Limb (tissue), 2 donors: ENCODE results near the gene CRK.
"Not testable (repeated sequence)": the region's sequence is repeated elsewhere in the genome, so short reads cannot be mapped to it uniquely, and the experiment has no call there.

ENCODE experiments used
- DNase-seq, 2 donors: peaks; one replicate each; pipeline ENCODE4 v3.0.0-alpha.2; 2016; ENCODE audit errors: extremely low spot score in 2 of 2

CRK gene

DNA sequence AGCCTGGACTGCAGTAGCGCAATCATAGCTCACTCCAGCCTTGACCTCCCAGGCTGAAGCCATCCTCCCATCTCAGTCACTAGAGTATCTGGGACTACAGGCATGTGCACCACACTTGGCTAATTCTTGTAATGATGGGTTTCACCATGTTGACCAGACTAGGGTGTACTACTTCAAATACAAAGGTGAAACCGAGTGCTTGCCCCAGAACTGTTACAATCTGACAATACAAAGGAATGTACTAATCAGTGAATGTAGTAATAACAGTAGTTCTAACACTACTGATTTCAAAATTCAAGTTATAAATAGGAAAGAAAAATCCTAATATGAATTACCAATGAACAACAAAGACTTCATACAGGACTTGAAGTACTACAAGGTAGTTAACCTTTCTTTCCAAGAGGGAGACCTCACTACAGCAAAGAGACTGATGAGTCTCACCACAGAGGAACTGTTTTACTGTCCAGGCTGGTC lies 24.4 kb downstream of the CRK start:
- DNase-seq = no peak

DNA sequence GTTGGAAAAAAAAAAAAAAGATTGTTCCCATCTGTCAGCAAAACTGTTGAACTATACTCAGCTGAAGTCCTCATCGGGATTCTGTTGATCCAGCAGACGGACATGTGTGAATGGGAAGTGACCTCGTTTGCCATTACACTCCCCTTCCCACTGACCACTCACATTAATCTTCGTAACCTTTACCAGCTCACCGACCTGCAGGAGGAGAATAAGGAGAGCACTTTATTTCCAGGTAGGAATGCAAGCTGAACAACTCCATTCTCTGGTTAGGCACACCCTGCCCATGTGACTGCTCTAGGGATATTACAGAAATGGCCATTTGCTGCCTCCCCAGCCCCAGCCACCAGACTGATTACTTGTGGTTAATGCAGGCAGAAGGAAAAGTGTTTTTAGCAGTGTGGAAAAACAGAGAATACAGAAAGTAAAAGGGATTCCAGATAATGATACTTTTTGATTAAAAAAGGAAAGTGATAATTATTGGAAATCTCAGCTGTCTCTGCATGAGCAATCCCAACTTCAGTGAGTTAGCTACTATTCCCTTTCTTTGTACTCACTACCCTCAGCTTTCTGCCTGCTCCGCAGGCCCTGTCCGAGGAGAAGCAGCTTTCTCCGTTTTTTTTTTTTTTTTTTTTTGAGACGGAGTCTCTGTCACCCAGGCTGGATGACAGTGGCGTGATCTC lies 32.4 kb downstream of the CRK start:
- DNase-seq = no peak

DNA sequence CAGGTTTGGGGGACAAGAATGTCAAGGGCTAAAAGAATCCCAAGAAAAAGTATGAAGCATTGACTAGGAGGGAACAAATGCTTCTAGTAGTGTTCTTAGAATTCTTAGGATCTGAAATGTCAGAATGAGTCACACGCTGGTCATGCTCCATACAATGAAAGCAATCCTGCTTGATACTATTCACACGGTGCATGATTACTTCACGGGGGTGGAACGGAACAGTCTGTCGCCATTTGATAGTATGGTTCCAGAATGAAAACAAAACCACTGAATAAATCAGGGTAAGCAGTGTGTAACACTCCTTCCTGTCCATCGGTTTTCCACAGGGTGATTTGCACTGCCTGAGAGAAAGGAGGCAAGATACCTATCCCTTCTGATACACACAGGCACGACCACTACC lies 33.1 kb downstream of the CRK start:
- no peak for DNase-seq

DNA sequence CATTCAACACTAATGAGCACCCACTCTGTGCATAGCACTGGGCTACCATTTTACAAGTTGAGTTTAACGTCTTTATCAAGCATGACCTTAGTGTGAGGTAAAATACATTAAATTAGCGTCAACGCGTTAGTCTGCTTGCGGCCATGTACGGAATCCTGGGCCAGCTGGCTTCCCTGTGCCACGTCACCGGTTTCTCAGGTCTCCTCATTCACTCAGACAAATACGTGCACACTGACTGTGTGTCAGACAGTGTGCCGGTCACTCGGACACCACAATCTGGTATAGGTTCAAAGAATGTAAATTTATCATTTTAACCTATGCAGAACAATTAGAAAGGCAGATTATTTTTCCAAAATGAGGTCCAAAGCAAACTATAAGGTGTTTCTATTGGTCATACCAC lies 34.6 kb downstream of the CRK start:
- DNase-seq = no peak

DNA sequence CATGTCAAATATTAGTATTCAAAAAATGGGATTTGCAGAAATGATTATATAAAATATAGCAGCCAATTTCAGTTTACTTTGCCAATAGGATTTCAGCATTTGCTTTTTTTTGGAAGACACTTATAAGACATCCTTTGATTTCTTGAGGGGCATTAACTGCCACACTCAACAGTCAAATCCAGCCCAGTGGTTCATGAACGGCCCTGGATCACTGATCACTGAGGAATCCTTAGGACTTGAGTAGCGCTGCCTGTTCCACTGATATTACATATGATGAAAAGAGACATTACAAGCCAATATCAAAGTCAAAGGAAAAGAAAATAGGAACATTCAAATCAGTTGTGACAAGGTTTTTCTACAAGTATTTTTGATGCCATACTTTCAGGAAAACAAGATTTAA lies 35.1 kb downstream of the CRK start:
- DNase-seq = no peak

DNA sequence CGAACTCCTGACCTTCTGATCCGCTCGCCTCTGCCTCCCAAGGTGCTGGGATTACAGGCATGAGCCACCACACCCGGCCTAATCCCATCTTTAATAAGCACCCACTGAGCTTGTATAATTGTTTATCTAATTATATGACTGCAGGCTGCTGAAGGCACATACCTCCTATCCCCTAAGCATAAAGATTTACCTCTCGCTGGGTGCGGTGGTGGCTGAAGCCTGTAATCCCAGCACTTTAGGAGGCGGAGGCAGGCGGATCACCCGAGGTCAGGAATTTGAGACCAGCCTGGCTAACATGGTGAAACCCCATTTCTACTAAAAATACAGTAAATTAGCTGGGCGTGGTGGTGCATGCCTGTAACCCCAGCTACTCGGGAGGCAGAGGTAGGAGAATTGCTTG lies 35.9 kb downstream of the CRK start:
- no peak for DNase-seq

DNA sequence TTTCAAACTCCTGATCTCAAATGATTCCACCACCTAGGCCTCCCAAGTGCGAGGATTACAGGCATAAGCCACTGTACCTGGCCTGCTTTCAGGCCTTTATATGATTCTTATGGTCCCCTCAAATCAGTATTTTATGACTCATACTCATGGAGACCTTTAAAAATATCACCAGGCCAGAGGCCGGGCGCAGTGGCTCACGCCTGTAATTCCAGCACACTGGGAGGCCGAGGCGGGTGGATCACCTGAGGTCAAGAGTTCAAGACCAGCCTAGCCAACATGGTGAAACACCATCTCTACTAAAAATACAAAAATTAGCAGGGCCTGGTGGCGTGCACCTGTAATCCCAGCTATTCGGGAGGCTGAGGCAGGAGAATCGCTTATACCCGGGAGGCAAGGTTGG lies 37.6 kb downstream of the CRK start:
- DNase-seq = not testable (repeated sequence)

DNA sequence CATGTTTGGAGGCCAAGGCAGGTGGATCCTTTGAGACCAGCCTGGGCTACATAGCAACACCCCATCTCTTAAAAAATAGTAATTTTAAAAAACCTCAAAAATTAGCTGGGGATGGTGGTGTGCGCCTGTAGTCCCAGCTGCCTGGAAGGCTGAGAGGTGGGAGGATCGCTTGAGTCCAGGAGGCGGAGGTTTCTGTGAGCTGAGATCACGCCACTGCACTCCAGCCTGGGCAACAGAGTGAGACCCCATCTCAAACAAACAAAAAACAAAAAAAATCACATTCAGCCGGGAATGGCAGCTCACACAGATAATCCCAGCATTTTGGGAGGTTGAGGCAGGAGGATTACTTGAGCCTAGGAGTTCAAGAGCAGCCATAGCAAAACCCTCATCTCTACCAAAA lies 39.6 kb downstream of the CRK start:
- DNase-seq = no peak

DNA sequence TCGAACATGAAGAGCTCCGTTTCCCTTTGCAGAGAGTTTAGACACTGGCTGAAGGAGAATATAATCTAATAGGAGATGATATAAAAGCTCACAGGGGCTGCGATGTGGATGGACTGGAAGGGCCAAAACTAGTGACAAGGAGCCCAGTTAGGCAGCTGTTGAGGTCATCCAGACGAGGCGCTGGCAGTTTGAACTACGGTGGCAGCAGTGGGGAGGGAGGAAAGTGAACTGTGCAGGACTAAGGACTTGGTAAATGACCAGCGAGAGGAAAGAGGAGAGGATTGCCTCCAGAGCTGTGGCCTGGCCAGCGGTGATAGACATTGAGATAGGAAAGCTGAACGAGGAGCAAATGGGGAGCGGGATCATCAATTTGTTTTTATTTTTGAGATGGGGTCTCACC lies 41.4 kb downstream of the CRK start:
- DNase-seq = no peak

DNA sequence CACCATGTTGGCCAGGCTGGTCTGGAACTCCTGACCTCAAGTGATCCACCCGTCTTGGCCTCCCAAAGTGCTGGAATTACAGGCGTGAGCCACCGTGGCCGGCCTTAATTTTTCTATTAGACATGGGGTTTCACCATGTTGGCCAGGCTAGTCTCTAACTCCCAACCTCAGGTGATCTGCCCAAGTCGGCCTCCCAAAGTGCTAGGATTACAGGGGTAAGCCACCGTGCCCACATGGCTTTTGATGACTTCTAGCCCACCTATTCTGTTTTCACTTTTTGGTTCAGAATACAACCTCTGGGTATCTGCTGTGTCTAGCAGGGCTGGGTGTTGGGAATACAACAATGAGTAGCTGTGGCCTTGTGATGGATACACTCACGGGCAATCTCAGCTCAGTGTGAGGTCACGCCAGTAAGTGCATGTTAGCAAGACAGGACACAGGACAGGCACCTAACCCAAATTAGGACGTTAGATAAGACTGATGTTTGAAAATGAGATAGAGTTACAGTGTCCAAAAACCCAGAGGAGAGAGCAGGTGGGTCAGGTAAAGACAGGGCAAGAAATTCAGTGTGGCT lies 41.9 kb downstream of the CRK start:
- no peak for DNase-seq

DNA sequence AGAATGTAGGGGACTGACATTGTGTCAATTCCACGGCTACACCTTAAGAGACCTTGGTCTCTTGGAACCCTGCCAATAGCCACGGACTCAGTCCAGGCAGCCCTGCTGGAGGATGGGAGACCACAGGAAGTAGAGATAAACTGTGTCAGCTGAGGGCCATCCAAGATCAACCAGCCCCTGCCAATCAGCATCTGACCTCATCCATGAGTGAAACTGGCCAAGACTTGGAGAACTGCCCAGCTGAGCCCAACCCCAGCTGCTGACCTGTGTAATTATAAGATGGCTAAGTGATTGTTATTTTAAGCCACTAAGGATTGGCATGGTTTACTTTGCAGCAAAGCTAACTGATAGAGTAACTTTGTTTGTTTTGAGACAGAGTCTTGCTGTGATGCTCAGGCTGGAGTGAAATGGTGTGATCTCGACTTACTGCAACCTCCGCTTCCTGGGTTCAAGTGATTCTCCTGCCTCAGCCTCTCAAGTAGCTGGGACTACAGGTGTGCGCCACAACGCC lies 42.7 kb downstream of the CRK start:
- DNase-seq = no peak

DNA sequence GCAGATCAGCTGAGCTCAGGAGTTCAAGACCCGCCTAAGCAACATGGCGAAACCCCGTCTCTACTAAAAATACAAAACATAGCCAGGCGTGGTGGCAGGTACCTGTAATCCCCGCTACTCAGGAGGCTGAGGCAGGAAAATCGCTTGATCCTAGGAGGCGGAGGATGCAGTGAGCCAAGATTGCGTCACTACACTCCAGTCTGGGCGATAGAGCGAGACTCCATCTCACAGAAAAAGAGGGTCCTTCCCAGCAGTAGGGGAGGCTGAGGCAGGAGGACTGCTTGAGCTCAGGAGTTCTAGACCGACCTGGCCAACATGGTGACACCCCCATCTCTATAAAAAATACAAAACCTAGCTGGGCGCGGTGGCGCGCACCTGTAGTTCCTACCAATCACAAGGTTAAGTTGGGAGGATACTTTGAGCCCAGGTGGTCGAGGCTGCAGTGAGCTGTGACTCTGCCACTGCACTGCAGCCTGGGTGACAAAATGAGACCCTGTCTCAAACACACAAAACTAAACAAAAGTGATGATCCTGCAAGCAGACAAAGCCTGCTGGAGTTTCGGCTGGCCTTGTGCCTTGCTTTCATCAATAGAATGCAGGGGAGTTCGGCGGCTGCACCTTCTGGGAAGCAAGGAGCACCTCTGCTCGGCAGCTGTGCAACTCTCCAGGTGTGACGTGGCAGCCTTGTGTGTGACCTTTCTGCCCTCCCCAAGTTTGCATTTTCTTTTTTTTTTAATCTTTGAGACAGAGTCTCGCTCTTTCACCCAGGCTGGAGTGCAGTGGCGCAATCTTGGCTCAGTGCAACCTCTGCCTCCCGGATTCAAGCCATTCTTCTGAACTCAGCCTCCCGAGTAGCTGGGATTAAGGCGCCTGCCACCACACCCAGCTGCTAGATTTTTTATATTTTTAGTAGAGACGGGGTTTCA lies 43.6 kb downstream of the CRK start:
- DNase-seq = no peak

DNA sequence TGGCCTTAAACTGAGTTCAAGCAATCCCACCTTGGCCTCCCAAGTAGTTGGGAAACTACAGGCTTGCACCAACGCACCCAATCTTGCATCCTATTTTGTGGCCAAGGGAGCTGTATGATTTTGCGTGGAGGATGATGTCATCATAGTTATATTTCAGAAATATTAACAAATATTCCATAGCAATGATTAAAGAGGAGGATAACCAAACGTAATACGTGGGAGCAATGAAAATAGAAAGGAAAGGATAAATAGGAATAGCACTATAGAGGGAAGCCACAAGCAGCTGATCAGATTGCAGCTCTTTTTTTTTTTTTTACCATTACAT lies 53.8 kb downstream of the CRK start:
- DNase-seq = no peak

DNA sequence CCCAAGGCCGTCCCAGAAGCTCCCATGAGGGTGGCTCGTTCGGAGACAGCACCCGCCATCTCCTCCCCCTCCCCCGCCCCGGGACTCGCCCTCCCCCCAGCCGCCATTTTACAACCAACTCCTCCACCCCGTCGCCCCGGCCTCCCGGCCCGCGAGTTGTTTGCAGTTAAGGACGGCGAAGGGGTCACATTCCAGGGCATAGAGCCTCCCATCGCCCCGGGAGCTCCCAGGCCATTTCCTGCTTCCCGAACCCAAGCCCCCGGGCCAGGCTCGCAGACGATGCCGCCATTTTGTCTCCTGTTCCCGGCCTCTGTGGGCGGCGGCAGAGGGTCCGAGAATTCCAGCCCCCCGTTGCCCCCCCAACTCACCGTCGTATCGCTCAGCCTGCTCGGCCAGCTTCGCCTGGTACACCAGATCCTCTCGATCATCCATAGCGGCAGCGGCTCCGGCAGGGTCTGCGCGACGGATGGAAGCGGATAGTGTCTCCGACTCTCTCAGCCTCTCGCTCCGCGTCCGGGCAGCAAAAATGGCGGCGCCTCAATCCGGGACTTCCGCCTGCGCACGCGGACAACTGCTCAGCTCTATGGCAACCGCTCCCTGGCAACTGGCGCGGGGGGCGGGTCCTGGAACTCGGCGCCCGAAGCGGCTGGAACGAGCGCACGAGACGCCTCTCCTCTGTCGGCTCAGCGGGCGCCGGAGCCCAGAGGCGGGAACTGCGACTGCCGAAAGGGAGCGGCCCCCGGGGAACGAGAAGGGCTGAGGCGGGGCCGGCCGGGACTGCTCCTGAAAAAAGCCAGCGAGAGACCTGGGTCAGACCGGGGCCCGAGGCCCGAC lies 56.1 kb downstream of the CRK start, which contains the start of gene YWHAE:
Gene YWHAE, minus strand, starts transcription at position 544 of the 834 bp plus-strand sequence. Its CDS starts 112 bp downstream, at position 432.
- DNase-seq = peak; percentile 96 to 98

DNA sequence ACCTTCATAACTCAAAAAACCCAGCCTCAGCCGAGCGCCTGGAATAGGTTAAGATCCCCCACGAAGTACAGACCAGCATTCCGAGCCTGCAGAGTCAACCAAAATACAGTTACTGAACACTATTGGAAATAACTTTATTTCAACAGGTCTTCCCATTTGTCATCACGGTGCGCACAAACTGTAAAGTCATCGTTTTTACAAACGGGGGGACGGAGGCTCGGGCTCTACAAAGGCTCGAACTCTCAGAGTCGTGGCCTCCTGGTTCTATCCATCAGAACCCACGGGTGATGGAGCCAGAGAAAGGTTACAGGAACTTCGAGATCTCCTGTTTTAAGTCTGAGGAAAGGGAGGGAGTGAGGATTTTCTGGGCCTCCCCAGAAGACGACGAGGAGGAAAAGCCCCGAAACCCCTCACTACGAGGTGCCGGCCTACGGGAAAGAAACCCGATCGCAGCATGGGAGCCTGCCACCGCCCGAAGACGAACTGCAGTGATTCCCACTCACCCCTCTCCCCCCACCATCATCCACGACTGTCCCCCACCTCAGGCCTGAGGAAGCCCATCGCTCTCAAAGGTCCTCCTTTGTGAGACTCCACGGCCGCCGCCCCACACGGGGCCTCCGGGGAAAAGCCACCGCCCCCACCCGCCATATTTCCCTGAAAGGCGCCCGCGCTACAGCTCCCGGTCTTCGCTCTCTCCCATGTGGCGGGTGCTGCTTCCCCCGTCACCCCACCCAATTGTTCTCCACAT lies 56.9 kb downstream of the CRK start:
- DNase-seq = peak in 1 of 2 donors; percentile 50

DNA sequence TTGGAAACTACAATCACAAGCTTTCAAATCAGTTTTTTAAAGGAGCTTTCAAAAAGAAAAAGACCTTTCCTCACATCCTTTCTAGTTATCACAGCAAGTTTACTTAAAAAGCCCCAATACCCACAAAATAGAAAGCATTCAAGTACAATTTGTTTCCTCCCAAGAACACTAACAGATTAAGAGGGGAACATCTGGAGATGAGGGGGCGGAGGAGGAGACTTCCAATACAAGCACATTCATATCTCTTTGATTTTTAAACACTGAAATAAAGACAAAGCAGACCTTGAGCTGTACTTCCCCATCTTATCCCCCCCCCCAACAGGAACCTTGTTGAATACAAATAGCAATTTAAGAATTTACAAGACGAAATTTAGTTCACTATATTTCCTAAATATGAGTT lies 58.0 kb downstream of the CRK start:
- no peak for DNase-seq

DNA sequence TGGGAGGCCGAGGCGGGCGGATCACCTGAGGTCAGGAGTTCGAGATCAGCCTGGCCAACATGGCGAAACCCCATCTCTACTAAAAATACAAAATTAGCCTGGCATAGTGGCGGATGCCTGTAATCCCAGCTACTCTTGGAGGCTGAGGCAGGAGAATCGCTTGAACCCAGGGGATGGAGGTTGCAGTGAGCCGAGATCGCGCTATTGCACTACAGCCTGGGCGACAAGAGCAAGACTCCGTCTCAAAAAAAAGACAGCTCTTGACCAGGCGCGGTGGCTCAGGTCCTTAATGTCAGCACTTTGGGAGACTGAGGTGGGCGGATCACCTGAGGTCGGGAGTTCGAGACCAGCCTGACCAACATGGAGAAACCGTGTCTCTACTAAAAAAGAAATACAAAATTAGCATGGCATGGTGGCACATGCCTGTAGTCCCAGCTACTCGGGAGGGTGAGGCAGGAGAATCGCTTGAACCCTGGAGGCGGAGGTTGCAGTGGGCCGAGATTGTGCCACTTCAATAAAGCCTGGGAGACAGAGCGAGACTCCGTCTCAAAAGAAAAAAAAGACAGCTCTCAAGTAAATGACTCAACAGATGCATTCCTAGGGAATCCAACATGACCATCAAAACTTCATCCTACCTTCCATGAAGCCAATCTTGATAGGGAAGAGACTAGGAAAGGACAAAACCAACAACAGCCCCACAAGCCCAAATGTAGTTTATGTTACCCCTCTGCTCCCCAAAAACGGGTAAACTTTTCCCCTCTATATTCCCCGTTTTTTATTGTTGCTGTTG lies 60.0 kb downstream of the CRK start:
- not testable (repeated sequence) for DNase-seq

DNA sequence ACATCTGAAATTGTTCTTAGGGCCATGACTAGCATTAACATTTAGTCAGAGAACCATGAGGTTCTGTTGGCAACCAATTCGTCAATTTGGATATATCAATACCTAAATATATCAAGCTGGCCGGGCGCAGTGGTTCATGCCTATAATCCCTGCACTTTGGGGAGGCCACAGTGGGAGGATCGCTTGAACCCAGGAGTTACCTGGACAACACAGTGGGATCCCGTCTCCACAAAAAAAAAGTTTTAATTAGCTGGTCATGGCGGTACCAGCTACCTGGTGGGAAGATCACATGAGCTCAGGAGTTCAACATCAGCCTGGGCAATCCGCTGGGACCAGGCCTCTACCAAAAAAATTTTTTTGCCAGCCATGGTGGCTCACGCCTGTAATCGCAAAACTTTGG lies 64.5 kb downstream of the CRK start:
- DNase-seq = no peak

DNA sequence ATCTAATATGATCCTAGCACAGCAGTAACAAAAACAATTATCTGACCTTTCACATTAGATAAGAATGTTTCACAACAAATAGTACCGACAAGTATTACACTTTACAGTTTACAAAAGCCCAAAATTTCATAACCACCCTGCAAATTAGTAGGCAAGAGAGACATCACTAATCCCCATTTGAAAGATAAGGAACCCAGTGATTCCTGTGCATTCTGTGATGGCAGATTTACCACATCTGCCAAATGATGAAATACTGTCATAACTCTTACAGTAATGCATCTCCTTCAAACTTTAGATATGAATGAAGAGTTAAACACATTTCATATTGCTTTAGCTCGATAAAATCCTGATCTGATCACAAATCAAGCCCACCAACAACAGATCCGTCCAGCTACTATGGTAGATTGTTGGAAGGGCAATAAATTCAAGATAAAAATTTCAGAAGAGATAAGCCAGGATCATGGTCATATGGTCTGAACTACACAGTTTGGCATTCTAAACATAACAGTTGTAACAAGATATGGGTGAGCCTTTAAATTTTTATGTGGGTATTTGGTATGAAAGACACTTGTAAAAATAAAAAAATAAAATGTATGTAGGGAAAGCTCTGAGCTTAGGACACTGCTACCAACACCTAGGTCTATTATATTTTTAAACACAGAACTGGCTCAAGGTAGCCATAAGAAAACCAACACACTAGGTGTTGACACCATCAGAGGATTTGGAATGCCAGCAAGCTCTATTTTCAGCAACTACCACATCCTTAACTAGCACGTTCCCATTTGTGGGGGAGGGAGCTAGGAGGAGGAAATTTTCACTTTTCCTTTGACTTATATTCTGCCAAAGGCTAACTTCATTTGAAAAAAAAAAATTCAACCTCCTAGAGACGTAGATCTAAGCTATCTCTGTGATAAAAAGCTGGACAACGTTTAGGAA lies 65.3 kb downstream of the CRK start:
- no peak for DNase-seq
